ENCODE data around the gene INAVA. TPM values are rescaled to one million over a fixed set of nuclear protein-coding genes. Genes with fewer than 3 reads are reported as not detected.

INAVA gene
- polyA plus RNA-seq, 3 donors: not detected

- no peak for TF ChIP-seq CTCF (IDR thresholded peaks at IDR 0.05)
- H3K4me1 Mint-ChIP-seq: peaks cover 59% of the 10 kb centered on the region
- Histone ChIP-seq H3K79me2 (ENCODE audit: insufficient read depth, low read length) (no peaks in the 10 kb centered on the region), H3K9me3 (replicated peaks in 1 of 2; ENCODE audit: control insufficient read depth in 1 of 2, insufficient read depth in 1 of 2, low read length in 2 of 2) (no peaks in the 10 kb centered on the region), H3K27me3 (ENCODE audit: control insufficient read depth in 2 of 2, insufficient read depth in 2 of 2, low read length in 2 of 2) (peaks cover 2 to 17% of the 10 kb centered on the region in 2 donors), H4K20me1 (ENCODE audit: insufficient read depth, low read length) (no peaks in the 10 kb centered on the region), H3K4me3 (replicated peaks in 1 of 3; ENCODE audit: low read depth in 2 of 3, low read length in 3 of 3) (no peak overlapping the region), H3K4me1 (ENCODE audit: control insufficient read depth in 1 of 2, insufficient read depth in 2 of 2, low read length in 2 of 2) (peaks cover 39 to 50% of the 10 kb centered on the region in 2 donors), H3K4me2 (replicated peaks; ENCODE audit: extremely low read depth, low read length, poor library complexity, severe bottlenecking) (no peak overlapping the region), H3K27ac (ENCODE audit: low read depth in 1 of 2, low read length in 2 of 2) (no peak overlapping the region), H3K9ac (ENCODE audit: insufficient read depth, low read length, poor library complexity, severe bottlenecking) (no peak overlapping the region), H3K36me3 (replicated peaks in 1 of 2; ENCODE audit: control insufficient read depth in 1 of 2, insufficient read depth in 2 of 2, low read length in 2 of 2) (no peaks in the 10 kb centered on the region), H2AFZ (ENCODE audit: insufficient read depth, low read depth, low read length, poor library complexity, severe bottlenecking) (no peak overlapping the region)
- H3K4me3 Mint-ChIP-seq: peak overlapping the region in 1 of 2 donors; percentile 89
- H3K9me3 Mint-ChIP-seq: peaks cover 0 to 10% (median 0%) of the 10 kb centered on the region in 7 donors
- H3K27me3 Mint-ChIP-seq (ENCODE audit: low read depth in 3 of 3): peaks cover 19 to 39% (median 23%) of the 10 kb centered on the region in 3 donors
- intact Hi-C loops (cut with micrococcal nuclease): no loop called here
- no peak for DNase-seq
- H3K36me3 Mint-ChIP-seq: no peaks in the 10 kb centered on the region
- H3K27ac Mint-ChIP-seq: no peak overlapping the region
- WGBS (ENCODE audit: insufficient coverage): 100% methylated on average over 1 of the region's 4 CpGs
These were observed 2.2 kb upstream of the INAVA start for GRCh38 chr1:200892546-200892945.

- H3K4me1 ChIP-seq (ENCODE audit: control insufficient read depth in 1 of 2, insufficient read depth in 2 of 2, low read length in 2 of 2): peaks cover 37 to 46% of the 10 kb centered on the region in 2 donors
- no peak for DNase-seq
- H3K4me2 ChIP-seq (replicated peaks; ENCODE audit: extremely low read depth, low read length, poor library complexity, severe bottlenecking): no peak overlapping the region
- intact Hi-C loops (cut with micrococcal nuclease): no loop called here
- H3K27ac ChIP-seq (ENCODE audit: low read depth in 1 of 2, low read length in 2 of 2): no peak overlapping the region
- H3K79me2 ChIP-seq (ENCODE audit: insufficient read depth, low read length): no peaks in the 10 kb centered on the region
- Mint-ChIP-seq H3K4me3 (no peak overlapping the region), H3K9me3 (peaks cover 0 to 10% (median 0%) of the 10 kb centered on the region in 7 donors), H3K27me3 (ENCODE audit: low read depth in 3 of 3) (peaks cover 19 to 38% (median 23%) of the 10 kb centered on the region in 3 donors), H3K36me3 (no peaks in the 10 kb centered on the region), H3K4me1 (peaks cover 57% of the 10 kb centered on the region), H3K27ac (no peak overlapping the region)
- no peak overlapping the region for H3K9ac ChIP-seq (ENCODE audit: insufficient read depth, low read length, poor library complexity, severe bottlenecking)
- peaks cover 2 to 17% of the 10 kb centered on the region in 2 donors for H3K27me3 ChIP-seq (ENCODE audit: control insufficient read depth in 2 of 2, insufficient read depth in 2 of 2, low read length in 2 of 2)
- no peaks in the 10 kb centered on the region for H3K36me3 ChIP-seq (replicated peaks in 1 of 2; ENCODE audit: control insufficient read depth in 1 of 2, insufficient read depth in 2 of 2, low read length in 2 of 2)
- no peaks in the 10 kb centered on the region for H4K20me1 ChIP-seq (ENCODE audit: insufficient read depth, low read length)
- no peak for TF ChIP-seq CTCF (IDR thresholded peaks at IDR 0.05)
- H3K9me3 ChIP-seq (replicated peaks in 1 of 2; ENCODE audit: control insufficient read depth in 1 of 2, insufficient read depth in 1 of 2, low read length in 2 of 2): no peaks in the 10 kb centered on the region
- H3K4me3 ChIP-seq (replicated peaks in 1 of 3; ENCODE audit: low read depth in 2 of 3, low read length in 3 of 3): no peak overlapping the region
- H2AFZ ChIP-seq (ENCODE audit: insufficient read depth, low read depth, low read length, poor library complexity, severe bottlenecking): no peak overlapping the region
These were observed 1.7 kb upstream of the INAVA start for GRCh38 chr1:200892958-200893357.
